Stimulated activated CD8-positive, alpha-beta memory T cell treated with anti-CD3 and anti-CD28 coated beads, Interleukin-12 subunit alpha, Interleukin-12 subunit beta, amount 100 ng/mL, for 24 hours (primary cell): ENCODE data around the gene WFDC10A.
"Not testable (repeated sequence)": the region's sequence is repeated elsewhere in the genome, so short reads cannot be mapped to it uniquely, and the experiment has no call there.

ENCODE experiments used
- DNase-seq: peaks from one replicate; pipeline ENCODE4 v3.0.0-alpha.2; 2020; ENCODE audit errors: extremely low read depth

Gene WFDC10A

DNA sequence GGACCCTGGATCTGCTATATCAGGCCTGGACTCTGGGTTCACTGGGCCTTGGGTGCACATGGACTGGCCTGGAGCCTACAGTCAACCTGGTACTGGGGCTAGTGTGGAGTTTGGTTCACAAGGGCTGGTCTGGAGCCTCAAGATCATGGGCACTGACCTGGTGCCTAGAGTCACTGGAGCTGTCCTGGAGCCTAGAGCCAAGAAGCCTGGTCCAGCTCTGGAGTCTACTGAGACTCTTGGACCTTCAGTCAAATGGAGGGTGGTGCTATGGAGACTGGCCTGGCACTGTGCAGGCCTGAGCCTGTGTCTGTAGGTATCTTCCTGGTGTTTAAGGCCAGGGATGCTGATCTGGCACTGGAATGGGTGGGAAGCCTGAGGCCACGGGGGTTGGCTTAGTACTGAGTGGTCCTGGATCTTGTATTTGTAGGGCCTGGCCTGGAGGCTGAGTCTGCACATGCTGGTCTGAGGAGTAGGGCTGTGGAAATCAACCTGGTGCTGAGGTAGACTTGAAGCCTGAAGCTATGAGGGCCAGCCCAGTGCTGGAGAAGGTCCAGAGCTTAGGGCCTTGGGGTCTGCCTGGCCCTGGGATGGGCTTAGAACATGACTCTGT, 18.0 kb downstream of the WFDC10A start:
- no peak for DNase-seq

DNA sequence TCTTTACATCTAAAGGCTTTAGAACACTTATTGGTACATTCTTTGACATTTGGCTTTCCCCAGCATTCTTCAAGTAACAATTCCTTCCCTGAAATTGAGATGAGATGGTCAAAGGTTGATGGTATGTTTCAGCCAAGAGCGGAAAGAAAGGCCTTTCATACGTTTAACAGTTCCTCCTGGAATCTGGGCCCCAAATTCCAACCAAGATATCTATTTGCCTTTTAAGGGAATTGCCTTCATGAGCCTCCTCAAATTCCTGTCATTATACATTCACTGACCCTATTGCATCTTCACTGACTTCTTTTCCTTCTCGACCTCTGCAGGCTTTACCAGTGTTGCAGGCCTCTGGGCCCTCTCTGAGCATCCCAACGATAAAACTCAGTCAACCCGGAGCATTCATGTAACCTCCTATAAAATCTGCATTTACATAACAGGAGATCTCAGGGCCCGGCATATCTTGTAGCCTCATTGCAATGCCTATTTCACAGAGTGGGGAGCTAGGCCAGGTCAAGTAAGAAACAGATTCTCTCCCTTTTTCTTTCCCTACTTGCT, 19.8 kb downstream of the WFDC10A start:
- DNase-seq, result no peak

DNA sequence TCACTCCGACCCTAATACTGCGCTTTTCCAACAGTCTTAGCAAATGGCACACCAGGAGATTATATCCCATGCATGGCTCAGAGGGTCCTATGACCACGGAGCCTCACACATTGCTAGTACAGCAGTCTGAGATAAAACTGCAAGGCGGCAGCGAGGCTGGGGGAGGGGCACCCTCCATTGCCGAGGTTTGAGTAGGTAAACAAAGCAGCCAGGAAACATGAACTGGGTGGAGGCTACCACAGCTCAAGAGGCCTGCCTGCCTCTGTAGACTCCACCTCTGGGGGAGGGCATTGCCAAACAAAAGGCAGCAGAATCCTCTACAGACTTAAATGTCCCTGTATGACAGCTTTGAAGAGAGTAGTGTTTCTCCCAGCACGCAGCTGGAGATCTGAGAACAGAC, 22.2 kb downstream of the WFDC10A start:
- not testable (repeated sequence) for DNase-seq

DNA sequence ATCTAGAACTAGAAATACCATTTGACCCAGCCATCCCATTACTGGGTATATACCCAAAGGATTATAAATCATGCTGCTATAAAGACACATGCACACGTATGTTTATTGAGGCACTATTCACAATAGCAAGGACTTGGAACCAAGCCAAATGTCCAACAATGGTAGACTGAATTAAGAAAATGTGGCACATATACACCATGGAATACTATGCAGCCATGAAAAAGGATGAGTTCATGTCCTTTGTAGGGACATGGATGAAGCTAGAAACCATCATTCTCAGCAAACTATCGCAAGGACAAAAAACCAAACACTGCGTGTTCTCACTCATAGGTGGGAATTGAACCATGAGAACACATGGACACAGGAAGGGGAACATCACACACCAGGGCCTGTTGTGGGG, 27.5 kb downstream of the WFDC10A start:
- not testable (repeated sequence) for DNase-seq

DNA sequence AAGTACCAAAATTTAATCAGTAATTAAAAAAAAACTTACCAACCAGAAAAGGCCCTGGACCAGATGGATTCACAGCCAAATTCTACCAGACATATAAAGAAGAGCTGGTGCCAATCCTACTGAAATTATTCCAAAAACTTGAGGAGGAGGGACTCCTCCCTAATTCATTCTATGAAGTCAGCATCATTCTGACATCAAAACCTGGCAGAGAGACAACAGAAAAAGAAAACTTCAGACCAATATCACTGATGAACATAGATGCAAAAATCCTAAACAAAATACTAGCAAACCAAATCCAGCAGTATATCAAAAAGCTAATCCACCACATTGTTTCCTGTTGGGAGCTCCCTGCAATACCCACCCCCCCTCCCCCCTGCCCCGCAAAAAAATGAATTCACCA, 40.6 kb downstream of the WFDC10A start, which contains the start of gene WFDC11:
Gene WFDC11 (minus strand): TSS at position 101 of the 400 bp plus-strand sequence. CDS start 19,639 bp downstream, outside the sequence.
- no peak for DNase-seq

DNA sequence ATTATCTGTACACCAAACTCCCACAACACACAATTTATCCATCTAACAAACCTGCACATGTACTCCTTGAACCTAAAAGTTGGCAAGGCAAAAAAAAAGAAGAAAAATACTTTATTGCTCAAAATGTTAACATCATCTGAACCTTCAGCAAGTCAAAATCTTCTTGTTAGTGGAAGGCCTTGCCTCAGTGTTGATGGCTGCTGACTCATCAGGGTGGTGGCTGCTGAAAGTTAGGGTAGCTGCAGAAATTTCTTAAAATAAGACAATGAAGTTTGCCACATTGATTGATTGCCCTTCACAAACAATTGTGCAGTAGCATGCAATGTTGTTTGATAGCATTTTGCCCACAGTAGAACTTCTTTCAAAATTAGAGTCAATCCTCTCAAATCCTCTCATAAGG, 43.2 kb downstream of the WFDC10A start:
- no peak for DNase-seq

DNA sequence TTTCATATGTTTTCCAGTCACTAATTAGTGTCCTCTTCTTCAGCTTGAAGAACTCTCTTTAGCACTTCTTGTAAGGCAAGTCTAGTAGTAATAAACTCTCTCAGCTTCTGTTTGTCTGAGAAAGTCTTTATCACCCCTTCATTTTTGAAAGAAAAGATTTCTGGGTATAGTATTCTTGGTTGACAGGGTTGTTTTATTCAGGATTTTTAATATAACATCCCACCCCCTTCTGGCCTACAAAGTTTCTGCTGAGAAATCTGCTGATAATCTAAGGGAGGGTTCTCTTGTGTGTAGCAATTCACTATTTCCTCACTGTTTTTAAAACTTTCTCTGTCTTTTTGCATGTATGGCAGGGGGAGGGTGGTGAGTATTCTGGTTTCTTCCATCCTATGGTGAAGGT, 50.1 kb downstream of the WFDC10A start:
- DNase-seq, result no peak
